Cardiac septum (tissue), 1 donor: ENCODE data around the gene WDR72. TPM values are rescaled to one million over a fixed set of nuclear protein-coding genes. Genes with fewer than 3 reads are reported as not detected.
"Not testable (repeated sequence)": the region's sequence is repeated elsewhere in the genome, so short reads cannot be mapped to it uniquely, and the experiment has no call there.

Experiments
- DNase-seq: peaks from one replicate; pipeline ENCODE4 v3.0.0-alpha.2; 2020; ENCODE audit warnings: low spot score
- intact Hi-C: fragments of 100-400 bp; cut with DNase I; formaldehyde crosslinking; loops from one replicate; pipeline ENCODE4 v1.14.0; 2022
- long read RNA-seq: library from polyadenylated mRNA; unstranded; transcript quantifications from one replicate; pipeline ENCODE4 v2.0.0, GENCODE V29; 2021
- total RNA-seq: library from RNA; stranded (reverse); fragmentation: NEBNext Ultra II Directional; extraction: Animal tissue kit (Norgen Biotek cat#: 25700); gene quantifications from one replicate; pipeline ENCODE4 v1.2.1, GENCODE V29; 2021
- donor health status: DM: no; HTN: no; CAD: no.

Gene WDR72
- total RNA-seq = not detected
- long read RNA-seq = 0 reads

GRCh38 chr15:53759411-53759931 is at the start of gene WDR72:
TSS of gene WDR72 (minus strand) at chr15:53759663. CDS start at chr15:53733149, 26,514 bp downstream.
- intact Hi-C loops = no loop called here
- DNase-seq = no peak

GRCh38 chr15:53808058-53808706 is 48.7 kb upstream of the WDR72 start:
- intact Hi-C loops = no loop called here
- DNase-seq = no peak

DNA sequence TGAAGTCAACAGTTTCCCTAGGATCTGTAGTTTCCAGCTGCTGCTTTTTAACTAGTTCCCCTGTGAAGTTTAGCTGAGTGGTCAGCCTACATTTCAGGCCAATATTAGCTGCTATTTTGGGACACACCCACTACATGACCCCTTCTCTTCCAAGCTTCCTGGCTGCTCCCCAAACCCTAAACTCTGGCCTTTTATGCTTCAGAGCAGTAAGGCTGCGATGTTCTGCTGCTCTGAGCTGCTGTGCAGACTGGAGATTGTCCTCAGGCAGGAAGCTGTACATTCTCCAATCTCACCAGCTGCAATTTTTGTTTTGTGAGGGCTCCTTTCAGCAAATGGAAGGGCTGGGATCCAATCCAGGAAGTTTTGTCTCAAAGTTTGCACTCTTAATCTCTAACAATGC is 48.0 kb upstream of the WDR72 start:
- intact Hi-C loops = no loop called here
- DNase-seq = no peak

- DNase-seq = no peak
- intact Hi-C loops = no loop called here
These were observed 43.2 kb upstream of the WDR72 start for GRCh38 chr15:53802672-53803071.

DNA sequence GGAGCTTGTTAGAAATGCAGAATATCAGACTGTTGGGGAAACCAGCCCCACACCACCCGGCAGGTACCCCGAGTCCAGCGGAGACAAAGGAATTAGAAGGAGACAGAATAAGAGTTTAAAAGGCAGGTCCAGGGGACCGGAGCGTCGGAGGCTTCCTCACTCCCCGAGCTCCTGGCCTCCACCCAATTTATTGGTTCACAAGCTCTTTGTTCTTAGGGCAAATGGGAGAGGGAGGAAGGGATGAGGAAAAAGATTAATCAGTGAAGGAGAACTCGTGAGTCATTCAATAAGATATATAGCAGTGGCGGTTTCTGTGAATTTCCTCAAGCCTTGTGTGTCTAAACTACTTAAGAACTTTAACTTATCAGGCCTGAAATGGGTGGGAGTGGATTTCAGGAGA is 32.1 kb upstream of the WDR72 start:
- DNase-seq = no peak
- intact Hi-C loops = no loop called here

DNA sequence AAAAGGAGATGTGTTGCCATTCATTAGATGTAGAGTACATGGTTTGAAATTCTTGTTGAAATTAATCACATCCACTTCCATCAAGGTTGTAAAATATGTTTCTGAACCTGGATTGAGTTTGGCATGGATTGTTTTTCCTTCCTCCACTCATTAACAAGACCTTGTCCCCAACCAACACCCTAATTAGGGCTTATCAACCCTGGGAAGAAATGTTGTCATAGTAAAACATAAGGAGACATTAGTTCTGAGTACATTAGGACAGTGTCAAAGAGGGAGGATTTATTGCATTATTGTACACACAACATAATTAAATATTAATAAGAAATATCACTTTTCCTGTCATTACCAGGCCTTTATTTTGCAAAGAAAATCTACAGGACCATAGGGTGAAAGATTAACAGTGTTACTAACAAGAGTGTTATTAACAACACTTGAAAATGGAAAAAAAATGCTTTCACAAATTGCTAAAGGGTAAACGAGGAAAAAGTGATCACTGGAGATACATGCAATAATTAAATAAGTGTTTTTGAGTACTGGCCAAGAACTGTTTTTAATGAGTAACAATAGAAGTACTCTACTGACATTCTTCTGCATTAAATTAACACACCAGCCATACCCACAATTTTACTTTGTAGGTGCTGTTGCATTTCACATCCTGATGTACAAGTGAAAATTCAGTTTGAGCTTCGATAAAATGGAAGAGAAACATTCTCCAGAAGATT is 30.4 kb upstream of the WDR72 start:
- intact Hi-C loops = no loop called here
- DNase-seq = no peak

- DNase-seq = no peak
- intact Hi-C loops = no loop called here
These were observed 26.9 kb upstream of the WDR72 start for GRCh38 chr15:53786401-53786800.

DNA sequence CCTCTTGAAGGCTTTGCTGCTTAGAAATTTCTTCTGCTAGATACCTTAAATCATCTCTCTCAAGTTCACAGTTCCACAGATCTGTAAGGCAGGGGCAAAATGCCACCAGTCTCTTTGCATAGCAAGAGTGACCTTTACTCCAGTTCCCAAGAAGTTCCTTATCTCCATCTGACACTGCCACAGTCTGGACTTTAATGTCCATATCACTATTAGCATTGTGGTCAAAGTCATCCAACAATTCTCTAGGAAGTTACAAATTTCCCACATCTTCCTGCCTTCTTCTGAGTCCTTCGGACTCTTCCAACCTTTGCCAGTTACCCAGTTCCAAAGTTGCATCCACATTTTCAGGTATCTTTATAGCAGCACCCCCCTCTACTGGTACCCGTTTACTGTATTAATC is 25.8 kb upstream of the WDR72 start:
- DNase-seq, intact Hi-C loops: not testable (repeated sequence)

DNA sequence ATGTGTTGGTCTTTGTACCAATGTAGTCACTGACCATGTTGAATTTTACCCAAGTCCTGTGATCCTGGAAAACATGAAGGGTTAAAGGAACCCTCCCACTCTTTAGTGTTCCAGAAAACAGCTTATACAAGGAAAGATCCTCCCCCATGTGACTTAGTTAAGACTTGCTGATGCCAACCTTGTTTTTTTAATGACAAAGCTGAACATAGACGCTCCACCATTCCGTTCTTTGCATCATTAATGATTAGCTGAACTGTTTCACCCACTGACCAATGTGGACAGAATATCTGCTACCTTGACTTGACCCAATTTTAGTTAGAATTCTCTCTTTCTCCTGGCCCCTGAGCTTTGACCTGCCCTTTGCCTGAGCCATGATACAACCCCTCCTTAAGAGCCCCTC is 3.5 kb upstream of the WDR72 start:
- no peak for DNase-seq
- intact Hi-C loops = no loop called here

GRCh38 chr15:53758412-53758811 is 1.1 kb downstream of the WDR72 start:
- intact Hi-C loops = no loop called here
- DNase-seq = no peak

DNA sequence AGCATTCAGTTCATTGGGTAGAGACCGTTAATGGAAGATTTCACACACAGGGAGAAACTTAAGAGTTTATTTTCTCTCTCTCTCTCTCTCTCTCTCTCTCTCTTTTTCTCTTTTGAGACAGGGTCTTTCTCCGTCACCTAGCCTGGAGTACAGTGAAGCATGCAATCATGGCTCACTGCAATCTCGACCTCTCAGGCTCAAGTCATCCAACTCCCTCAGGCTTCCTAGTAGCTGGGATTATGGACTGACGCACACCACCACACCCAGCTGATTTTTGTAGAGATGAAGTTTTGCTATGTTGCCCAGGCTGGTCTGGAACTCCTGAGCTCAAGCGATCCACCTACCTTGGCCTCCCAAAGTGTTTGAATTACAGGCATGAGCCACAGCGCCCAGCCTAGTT is 1.6 kb downstream of the WDR72 start:
- DNase-seq = no peak
- intact Hi-C loops = no loop called here

DNA sequence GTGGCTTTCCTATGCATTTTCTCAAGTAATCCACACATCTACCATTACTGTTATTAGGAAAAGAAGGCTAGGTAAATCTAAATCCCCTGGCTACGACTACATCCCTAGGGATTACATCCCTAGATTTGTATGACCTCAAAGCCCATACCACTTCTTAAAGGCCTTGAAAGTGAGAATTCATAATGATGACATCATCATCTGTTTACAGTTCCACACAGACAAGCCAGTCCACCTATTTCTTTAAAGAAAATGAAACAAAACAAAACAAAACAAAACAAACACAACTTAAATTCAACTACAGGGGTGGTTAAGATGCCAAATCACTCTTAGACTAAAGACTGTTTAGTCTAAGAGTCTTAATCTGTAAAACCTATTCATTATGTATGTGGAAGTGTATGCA is 5.7 kb downstream of the WDR72 start:
- DNase-seq = no peak
- intact Hi-C loops = no loop called here

DNA sequence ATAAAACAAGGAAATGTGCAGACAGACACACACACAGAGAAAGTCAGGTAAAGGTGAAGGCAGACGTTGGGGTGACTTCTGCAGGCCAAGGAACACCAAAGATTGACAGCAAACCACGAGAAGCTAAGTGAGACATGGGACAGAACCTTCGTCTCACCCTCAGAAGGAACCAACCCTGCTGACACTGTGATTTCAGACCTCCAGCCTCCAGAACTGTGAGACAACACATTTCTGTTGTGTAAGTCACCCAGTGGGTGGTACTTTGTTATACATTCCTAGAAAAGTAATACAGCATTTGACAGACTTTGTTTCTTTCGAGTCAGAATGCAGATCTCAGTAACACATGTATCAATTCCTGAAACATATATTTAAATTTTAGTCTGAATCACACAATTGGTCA is 7.1 kb downstream of the WDR72 start:
- no peak for DNase-seq

DNA sequence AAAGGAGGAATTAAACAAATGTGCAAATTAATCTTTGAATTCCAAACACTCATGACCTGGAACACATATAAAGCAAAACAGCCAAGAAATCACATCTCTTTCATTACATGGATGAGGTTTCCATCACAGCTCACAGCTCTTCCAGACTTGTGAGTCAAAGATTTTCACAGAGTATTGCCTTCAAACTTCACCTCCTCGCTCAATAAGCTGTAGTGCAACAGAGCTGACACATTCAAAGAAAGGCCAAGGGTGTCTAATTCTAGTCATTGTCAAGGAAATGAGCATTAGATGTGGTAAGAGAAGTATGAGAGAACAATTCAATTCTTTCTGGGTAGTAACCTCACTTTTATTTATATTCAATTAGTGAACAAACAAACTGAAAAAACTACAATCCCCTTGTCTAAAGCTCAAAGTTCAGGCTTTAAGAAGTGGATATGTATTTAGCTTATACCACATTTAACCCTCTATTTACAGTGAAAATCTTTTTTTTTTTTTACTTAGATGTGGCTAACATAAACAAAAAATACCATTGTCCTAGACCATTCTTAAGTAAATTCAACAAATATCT is 11.9 kb downstream of the WDR72 start:
- no peak for DNase-seq
- intact Hi-C loops = no loop called here

More for the DNA sequence above, 7.1 kb downstream of the WDR72 start:
- intact Hi-C loops = no loop called here

GRCh38 chr15:53746101-53746500 is 13.4 kb downstream of the WDR72 start:
- DNase-seq = no peak
- intact Hi-C loops = no loop called here

DNA sequence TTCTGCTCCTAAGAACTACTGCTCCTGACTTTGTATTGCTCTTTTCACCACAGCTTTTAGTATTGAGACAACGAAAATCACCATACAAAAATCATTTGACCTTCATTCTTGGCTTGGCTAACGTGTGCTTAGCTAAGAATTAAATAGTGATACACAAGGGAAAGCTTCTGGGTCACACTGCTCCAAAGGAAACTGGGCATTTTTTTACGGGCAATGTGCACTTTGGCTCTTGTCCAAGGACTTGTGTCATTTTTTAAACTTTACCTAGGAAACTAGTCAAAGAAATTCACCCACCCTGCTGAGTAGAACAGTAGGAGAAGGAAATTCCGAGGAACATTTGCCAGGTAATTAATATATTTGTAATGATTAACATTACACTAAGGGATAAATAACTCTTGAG is 19.8 kb downstream of the WDR72 start:
- intact Hi-C loops = no loop called here
- DNase-seq = no peak

- DNase-seq = no peak
- intact Hi-C loops = no loop called here
These were observed 20.3 kb downstream of the WDR72 start for GRCh38 chr15:53739187-53739586.

DNA sequence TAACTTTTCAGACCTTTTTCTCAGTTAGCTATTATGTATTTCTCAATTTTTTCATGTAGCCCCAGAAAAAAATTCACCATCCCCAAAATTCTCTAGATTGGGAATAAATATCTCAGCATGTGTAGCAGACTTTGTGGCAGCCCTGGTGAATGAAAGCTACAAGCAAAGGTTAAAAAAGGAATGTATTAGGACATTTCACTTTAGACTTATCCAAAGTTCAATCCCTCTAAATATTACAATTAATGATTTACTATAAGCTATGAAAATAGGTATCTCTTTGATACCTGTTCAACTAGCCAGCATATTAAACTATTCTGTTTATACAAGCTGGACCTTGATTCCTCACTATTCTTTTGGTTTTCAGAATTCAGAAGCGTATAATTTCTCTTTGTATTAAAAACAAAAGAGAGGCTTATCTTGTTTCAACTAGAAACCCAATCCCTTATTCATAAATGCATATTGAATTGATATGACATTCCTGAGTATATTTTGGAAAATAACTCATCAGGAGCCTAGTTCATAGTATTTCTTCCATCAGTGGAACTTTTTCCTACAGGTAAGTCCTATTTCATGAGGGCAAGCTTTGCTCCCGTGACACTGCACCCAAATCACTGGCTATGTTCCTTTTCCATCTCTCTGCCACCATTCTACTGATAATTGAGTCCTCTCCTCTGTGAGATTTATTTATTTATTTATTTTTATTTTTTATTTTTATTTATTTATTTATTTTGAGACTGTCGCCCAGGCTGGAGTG is 38.0 kb downstream of the WDR72 start:
- intact Hi-C loops = no loop called here

GRCh38 chr15:53716909-53717876 is 42.3 kb downstream of the WDR72 start:
- intact Hi-C loops = loop anchor here (5.0 kb wide), 1 partner anchor 935 kb away; no protein-coding TSS in a partner anchor
- DNase-seq = no peak

More for the DNA sequence above, 38.0 kb downstream of the WDR72 start:
- no peak for DNase-seq
